ENCODE measurements around the gene PCMTD2. TPM values are rescaled to one million over a fixed set of nuclear protein-coding genes. Genes with fewer than 3 reads are reported as not detected.

PCMTD2 gene
- polyA plus RNA-seq, 1 of the 3 experiments (the other 2 are of a cell fraction) = 50.7 TPM

- Histone ChIP-seq H3K9me2 (no peaks in the 10 kb centered on the region), H3K4me3 (ENCODE audit: low read depth in 2 of 2, low read length in 1 of 2) (no peak overlapping the region), H3K4me1 (ENCODE audit: control insufficient read depth in 1 of 2, insufficient read depth in 2 of 2, low read depth in 1 of 2, low read length in 1 of 2) (peaks cover 0 to 33% of the 10 kb centered on the region in 2 experiments; a peak in 1 of 4 replicates), H3K4me2 (no peak overlapping the region), H3K27me3 (ENCODE audit: insufficient read depth) (peaks cover 11% of the 10 kb centered on the region; the same call in 1 of the 2 replicates), H3K9ac (no peak overlapping the region), H3K79me2 (ENCODE audit: insufficient read depth) (no peaks in the 10 kb centered on the region), H3F3A (replicated peaks; ENCODE audit: insufficient read depth) (no peaks in the 10 kb centered on the region), H4K20me1 (ENCODE audit: insufficient read depth) (no peaks in the 10 kb centered on the region), H3K36me3 (replicated peaks in 1 of 2; ENCODE audit: control insufficient read depth in 1 of 2, insufficient read depth in 2 of 2, low read length in 1 of 2) (no peaks in the 10 kb centered on the region), H2AFZ (ENCODE audit: low read depth) (no peak overlapping the region), H3K9me3 (no peaks in the 10 kb centered on the region), H3K27ac (ENCODE audit: low read depth in 2 of 2, low read length in 1 of 2) (no peak overlapping the region)
- WGBS (ENCODE audit: low lambda C conversion rate) = 35% methylated on average over 9 of the region's 15 CpGs
- DNase-seq = no peak
- TF ChIP-seq NRF1 (IDR thresholded peaks at IDR 0.05; ENCODE audit: low read depth, low read length) (no peak), TEAD4 (IDR thresholded peaks at IDR 0.05; ENCODE audit: borderline replicate concordance, insufficient read depth) (no peak), USF2 (IDR thresholded peaks at IDR 0.05; ENCODE audit: borderline replicate concordance, low read depth, low read length) (no peak), PBX3 (IDR thresholded peaks at IDR 0.05) (no peak), FOSL2 (IDR thresholded peaks at IDR 0.05; ENCODE audit: borderline replicate concordance, low read depth) (no peak), MXI1 (IDR thresholded peaks at IDR 0.05; ENCODE audit: low read depth, low read length) (no peak), IRF3 (IDR thresholded peaks at IDR 0.05; ENCODE audit: low read depth, low read length) (no peak), ELF1 (IDR thresholded peaks at IDR 0.05) (no peak), RCOR1 (IDR thresholded peaks at IDR 0.05; ENCODE audit: low read length) (no peak), EP300 (IDR thresholded peaks at IDR 0.05; ENCODE audit: borderline replicate concordance in 1 of 2, low read depth in 1 of 2, low read length in 1 of 2) (no peak), CTCF (IDR thresholded peaks at IDR 0.05) (no peak), RXRA (IDR thresholded peaks at IDR 0.05; ENCODE audit: borderline replicate concordance, low read depth) (no peak), JUND (IDR thresholded peaks at IDR 0.05) (no peak)
- ChIA-PET CTCF (no interaction called here), POLR2A (no interaction called here)
These were observed 44.7 kb upstream of the PCMTD2 start for GRCh38 chr20:64210656-64211369.
